Measurements from ENCODE around the gene CHSY3.

GRCh38 chr5:129921204-129921603 lies 16.9 kb downstream of the CHSY3 start:
- TF ChIP-seq CTCF (IDR thresholded peaks at IDR 0.05) (no peak), POLR2A (IDR thresholded peaks at IDR 0.05) (no peak)
